GM21825 (cell line): ENCODE data around the gene ZNF33A.
"Not testable (repeated sequence)": the region's sequence is repeated elsewhere in the genome, so short reads cannot be mapped to it uniquely, and the experiment has no call there.

Experiments used
- ATAC-seq: cut with Tn5 transposase; IDR thresholded peaks from one replicate; pipeline ENCODE4 v1.9.1; 2021; ENCODE audit warnings: mild to moderate bottlenecking, moderate library complexity; ENCODE audit not compliant: unreplicated experiment

ZNF33A gene

DNA sequence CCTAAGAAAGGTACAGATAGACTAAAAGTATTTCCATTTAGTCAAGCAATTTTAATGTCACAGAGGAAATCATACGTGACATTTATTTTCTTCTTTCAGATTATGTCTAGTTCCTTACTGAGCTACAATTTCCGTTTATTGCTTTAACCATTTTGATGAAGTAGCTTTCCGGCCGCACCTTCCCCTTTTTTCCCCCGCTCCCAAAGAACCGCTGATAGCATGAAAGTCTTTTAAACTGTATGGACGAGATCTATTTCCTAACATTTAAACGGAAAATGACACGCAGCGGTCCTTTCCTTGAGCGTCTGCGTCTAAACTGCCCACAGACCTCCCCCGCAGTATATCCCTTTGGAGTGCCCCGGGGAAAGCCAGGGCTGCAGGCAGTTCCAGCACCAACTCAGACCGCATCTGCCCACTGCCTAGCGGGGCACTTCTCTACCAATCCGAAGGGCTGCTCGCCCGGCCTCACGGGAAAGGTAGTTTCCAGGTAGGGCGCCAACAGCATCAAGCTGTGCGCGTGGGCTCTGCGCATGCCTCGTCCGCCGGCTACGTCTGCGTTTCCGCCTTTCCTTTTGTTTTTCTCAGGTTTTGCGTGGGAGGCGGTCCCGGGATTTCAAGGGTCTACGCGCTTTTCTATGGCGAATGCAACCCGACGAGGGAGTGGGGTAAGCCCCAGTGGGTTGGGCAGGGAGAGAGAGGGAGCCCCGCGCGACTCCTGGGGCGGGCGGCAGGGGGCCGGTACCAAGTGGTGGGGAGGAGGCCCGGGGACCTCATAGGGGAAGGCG lies at the start of gene ZNF33A:
Gene ZNF33A, plus strand, starts transcription at position 557 of the 785 bp plus-strand sequence. CDS start 1,667 bp downstream, outside the sequence.
- ATAC-seq, result peak; percentile 87

DNA sequence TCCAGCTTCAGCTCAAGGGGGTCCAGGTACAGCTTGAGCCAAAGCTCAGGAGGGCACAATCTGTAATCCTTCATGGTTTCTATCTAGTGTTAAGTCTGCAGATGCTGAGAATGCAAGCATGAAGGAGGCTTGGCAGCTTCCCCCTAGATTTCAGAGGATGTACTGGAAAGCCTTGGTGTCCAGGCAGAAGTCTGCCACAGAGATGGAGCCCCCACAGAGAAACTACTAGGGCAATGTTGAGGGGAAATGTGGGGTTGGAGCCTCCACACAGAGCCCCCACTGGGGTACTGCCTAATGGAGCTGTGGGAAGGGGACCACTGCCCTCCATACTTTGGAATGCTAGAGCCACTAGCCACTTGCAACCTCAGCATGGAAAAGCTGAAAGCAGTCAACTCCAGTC lies 45.5 kb upstream of the ZNF33A start:
- no peak for ATAC-seq

- ATAC-seq, result no peak
Observed at GRCh38 chr10:37972396-37972795, 38.1 kb upstream of the ZNF33A start.

- ATAC-seq, result no peak
Observed at GRCh38 chr10:37975401-37975991, 35.0 kb upstream of the ZNF33A start.

DNA sequence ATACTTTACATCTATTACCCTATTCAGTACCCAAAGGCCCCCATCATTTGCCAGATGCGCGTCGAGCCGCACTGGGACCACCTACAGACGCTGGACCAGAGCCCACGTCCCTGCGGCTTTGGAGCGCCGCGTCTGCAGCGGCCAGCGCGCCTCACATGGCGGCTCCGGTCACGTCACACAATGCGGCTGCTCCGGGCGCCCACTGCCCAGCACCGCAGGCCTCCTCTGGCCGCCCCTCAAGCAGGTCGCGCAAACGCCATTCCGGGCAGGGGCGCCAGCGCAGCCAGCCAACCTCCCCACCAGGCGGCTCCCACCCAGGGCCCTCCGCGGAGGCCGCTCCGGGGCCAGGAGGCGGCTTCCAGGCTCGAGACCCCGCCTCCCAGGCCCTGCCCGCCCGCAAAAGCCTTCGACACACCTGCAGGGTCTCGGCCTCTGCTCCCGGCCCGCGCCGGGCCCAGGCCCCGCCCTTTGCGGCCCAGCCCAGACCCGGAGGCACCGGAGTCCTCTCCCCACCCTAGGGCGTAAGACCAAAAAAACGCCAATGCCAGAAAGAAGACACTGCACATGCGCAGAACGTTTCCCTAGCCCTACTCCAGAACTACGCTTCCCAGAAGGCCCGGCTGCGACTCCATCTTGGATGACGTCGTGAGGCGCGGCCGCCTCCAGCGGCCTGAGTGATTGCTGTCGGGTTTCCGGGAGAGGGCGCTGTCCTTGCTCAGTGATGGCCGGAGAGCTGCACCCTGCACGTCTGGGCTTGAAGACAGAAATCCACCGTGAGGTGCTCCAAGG lies 34.2 kb upstream of the ZNF33A start, which contains the start of gene ZNF25:
Gene ZNF25, minus strand, starts transcription at position 557 of the 789 bp plus-strand sequence. CDS start 4,925 bp downstream, outside the sequence.
- ATAC-seq, result peak; percentile 96

- ATAC-seq, result no peak
Observed at GRCh38 chr10:37976880-37977203, 33.6 kb upstream of the ZNF33A start.

DNA sequence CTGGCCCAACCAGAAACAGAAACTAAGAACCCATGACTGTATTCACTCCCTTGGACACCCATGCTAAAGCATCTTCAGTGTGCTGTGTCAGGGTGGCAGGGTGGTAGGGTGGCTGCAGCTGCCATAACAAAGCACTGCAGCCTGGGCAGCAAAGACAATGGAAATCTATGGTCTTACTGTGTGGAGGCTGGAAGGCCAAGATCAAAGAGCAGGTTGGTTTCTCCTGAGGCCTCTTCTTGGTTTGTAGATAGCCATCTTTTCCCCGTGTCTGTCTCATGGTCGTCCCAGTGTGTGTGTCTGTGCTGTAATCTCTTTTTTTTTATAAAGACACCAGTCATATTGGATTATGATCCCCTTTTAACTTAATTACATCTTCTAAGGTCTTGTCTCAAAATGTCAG lies 18.8 kb upstream of the ZNF33A start:
- no peak for ATAC-seq

DNA sequence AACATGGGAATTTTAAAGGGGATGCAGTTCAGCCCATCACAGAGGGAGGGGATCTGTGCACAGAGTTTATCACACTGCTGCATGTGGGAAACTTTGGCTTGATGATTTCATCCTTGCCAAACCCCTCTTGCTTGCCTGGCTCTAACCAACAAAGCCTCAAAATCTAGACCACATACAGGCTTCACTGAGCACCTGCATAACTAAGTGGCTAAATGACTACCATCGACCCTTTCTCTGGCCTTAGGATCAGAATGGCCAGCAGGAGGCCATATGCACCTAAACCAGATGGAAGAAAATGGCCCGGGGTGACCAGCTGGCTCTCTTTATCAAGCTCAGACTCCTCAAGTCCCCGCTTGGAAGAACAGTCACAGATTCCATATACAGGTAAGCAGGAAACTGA lies 18.4 kb upstream of the ZNF33A start:
- no peak for ATAC-seq

DNA sequence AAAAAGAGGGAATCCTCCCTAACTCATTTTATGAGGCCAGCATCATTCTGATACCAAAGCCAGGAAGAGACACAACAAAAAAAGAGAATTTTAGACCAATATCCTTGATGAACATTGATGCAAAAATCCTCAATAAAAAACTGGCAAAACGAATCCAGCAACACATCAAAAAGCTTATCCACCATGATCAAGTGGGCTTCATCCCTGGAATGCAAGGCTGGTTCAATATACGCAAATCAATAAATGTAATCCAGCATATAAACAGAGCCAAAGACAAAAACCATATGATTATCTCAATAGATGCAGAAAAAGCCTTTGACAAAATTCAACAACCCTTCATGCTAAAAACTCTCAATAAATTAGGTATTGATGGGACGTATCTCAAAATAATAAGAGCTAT lies 11.6 kb upstream of the ZNF33A start:
- not testable (repeated sequence) for ATAC-seq

GRCh38 chr10:38000474-38000873 lies 10.0 kb upstream of the ZNF33A start:
- not testable (repeated sequence) for ATAC-seq

DNA sequence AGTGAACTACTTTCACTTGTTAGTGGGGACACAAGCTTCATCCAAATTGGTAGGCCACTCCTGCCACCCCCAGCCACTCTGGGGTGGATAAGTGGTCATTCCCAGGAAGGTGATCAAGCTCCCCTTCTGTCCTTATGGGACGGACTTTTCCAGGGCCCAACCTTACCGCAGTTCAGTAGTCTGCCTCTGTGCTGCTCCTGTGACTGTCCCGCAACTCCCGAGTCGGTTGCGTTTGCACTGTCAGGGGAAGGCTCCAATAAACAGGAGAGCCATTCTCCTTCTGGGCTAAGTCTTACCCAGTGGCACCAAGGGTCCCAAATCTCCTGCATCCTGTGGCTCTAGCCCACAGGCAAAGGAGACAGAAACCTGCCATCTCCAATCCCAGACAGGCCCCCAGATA lies 7.4 kb upstream of the ZNF33A start:
- ATAC-seq, result no peak

- ATAC-seq, result no peak
Observed at GRCh38 chr10:38003588-38003987, 6.9 kb upstream of the ZNF33A start.

DNA sequence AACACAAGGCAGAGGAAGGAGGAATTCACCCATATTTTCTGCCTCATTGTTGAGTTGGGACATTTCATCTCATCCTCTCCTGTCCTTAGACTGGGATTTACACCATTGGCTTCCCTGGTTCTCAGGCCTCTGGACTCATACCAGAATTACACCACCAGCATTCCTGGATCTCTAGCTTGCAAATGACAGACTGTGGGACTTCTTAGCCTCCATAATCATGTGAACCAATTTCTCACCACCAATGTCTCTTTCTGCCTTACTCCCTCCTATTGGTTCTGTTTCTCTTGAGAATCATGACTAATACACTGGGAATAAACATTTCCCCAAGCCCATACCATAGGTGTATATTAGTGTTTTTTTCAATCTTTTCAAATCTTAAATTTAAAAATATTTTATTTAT lies 2.9 kb upstream of the ZNF33A start:
- no peak for ATAC-seq

GRCh38 chr10:38007991-38008390 lies 2.5 kb upstream of the ZNF33A start:
- no peak for ATAC-seq

GRCh38 chr10:38016354-38016753 lies 5.9 kb downstream of the ZNF33A start:
- ATAC-seq, result no peak

DNA sequence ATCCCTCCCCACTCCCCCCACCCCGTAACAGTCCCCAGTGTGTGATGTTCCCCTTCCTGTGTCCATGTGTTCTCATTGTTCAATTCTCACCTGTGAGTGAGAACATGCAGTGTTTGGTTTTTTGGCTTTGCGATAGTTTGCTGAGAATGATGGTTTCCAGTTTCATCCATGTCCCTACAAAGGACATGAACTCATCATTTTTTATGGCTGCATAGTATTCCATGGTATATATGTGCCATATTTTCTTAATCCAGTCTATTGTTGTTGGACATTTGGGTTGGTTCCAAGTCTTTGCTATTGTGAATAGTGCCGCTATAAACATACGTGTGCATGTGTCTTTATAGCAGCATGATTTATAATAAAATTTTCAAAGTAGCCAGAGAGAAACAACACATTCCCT lies 8.6 kb downstream of the ZNF33A start:
- not testable (repeated sequence) for ATAC-seq

GRCh38 chr10:38025283-38025682 lies 14.8 kb downstream of the ZNF33A start:
- peak; percentile 95 for ATAC-seq

- ATAC-seq, result no peak
Observed at GRCh38 chr10:38027986-38028385, 17.5 kb downstream of the ZNF33A start.

DNA sequence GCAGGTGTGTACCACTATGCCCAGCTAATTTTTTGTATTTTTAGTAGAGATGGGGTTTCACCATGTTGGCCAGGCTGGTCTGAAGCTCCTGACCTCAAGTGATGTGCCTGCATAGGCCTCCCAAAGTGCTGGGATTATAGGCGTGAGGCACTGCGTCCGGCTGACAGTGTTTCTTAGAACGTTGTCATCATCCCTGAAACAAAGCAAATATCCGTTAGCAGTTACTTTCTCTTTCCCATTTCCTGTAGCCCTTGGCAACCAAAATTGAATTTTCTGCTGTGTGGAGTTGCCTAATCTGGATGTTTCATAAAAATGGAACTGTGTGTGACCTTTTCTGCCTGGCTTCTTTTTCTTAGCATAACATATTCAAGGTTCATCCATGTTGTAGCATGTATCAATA lies 22.4 kb downstream of the ZNF33A start:
- ATAC-seq, result no peak

DNA sequence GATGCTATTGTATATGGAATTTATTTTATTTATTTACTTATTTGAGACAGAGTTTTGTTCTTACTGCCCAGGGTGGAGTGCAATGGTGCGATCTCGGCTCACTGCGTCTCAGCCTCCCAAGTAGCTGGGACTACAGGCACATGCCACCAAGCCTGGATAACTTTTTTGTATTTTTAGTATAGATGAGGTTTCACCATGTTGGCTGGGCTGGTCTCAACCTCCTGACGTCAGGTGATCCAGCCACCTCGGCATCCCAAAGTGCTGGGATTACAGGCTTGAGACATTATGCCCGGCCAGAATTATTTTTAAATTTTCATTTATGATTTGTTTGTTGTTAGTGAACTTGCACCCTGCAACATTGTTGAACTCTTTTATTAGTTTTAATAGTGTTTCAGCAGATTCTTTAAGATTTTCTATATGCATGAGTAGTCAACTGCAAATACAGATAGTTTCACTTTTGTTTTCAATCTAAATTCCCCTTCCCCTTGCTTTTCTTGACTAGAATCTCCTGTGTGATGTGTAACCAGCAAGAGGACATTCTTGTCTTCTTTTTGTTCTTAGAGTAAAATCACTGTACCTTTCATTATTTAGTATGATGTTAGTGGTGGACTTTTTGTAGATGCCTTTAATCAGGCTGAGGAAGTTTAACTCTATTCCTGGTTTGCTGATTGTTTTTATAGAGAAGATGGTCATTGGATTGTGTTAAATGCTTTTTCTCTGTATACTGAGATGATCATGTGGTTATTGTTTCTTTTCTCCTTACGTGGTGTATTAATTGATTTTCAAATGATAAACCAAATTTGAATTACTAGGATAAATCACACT lies 27.8 kb downstream of the ZNF33A start:
- ATAC-seq, result peak; percentile 90

DNA sequence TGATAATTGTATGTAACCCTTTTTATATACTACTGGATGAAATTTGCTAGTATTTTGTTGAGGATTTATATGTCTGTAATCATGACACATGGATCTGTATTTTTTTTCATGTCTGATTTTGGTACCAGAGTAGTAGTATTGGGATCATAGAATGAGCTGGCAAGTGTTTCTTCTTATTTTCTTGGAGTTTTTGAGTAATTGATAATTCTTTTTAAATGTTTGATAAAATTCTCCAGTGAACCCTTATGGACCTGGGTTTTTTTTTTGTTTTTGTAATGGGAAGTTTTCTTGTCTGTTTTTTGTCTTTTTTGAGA lies 28.4 kb downstream of the ZNF33A start:
- peak; percentile 18 for ATAC-seq
